ENCODE data around the gene C2CD3.

The C2CD3 gene

DNA sequence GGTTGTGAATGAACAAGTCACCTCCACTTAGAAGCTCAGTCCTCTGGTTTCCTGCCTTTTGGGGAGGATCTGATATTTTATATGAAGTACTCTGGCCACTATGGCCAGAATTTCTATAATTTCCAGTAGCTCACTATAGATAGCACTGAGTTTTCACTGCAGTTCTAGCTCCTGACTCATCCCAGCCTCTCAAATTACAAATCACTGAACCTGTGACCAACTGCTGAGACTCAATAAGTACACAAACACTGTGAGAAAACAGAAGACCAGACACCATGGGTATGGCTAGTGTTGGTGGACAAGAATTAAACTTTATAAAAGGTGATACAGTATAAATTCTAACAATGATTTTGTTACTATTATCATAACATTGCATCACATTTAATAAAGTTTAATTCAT is 114.9 kb downstream of the C2CD3 start:
- TF ChIP-seq SPI1 (IDR thresholded peaks at IDR 0.05; ENCODE audit: borderline replicate concordance, low read depth) (no peak), GABPA (IDR thresholded peaks at IDR 0.05; ENCODE audit: low read depth) (no peak), POLR2AphosphoS5 (IDR thresholded peaks at IDR 0.05; ENCODE audit: low read depth) (no peak)
- TF ChIP-seq, protein P1, sequence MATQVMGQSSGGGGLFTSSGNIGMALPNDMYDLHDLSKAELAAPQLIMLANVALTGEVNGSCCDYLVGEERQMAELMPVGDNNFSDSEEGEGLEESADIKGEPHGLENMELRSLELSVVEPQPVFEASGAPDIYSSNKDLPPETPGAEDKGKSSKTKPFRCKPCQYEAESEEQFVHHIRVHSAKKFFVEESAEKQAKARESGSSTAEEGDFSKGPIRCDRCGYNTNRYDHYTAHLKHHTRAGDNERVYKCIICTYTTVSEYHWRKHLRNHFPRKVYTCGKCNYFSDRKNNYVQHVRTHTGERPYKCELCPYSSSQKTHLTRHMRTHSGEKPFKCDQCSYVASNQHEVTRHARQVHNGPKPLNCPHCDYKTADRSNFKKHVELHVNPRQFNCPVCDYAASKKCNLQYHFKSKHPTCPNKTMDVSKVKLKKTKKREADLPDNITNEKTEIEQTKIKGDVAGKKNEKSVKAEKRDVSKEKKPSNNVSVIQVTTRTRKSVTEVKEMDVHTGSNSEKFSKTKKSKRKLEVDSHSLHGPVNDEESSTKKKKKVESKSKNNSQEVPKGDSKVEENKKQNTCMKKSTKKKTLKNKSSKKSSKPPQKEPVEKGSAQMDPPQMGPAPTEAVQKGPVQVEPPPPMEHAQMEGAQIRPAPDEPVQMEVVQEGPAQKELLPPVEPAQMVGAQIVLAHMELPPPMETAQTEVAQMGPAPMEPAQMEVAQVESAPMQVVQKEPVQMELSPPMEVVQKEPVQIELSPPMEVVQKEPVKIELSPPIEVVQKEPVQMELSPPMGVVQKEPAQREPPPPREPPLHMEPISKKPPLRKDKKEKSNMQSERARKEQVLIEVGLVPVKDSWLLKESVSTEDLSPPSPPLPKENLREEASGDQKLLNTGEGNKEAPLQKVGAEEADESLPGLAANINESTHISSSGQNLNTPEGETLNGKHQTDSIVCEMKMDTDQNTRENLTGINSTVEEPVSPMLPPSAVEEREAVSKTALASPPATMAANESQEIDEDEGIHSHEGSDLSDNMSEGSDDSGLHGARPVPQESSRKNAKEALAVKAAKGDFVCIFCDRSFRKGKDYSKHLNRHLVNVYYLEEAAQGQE (IDR thresholded peaks at IDR 0.05; ENCODE audit: insufficient replicate concordance, low read depth): no peak
- TF ChIP-seq, protein P2, sequence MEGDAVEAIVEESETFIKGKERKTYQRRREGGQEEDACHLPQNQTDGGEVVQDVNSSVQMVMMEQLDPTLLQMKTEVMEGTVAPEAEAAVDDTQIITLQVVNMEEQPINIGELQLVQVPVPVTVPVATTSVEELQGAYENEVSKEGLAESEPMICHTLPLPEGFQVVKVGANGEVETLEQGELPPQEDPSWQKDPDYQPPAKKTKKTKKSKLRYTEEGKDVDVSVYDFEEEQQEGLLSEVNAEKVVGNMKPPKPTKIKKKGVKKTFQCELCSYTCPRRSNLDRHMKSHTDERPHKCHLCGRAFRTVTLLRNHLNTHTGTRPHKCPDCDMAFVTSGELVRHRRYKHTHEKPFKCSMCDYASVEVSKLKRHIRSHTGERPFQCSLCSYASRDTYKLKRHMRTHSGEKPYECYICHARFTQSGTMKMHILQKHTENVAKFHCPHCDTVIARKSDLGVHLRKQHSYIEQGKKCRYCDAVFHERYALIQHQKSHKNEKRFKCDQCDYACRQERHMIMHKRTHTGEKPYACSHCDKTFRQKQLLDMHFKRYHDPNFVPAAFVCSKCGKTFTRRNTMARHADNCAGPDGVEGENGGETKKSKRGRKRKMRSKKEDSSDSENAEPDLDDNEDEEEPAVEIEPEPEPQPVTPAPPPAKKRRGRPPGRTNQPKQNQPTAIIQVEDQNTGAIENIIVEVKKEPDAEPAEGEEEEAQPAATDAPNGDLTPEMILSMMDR (IDR thresholded peaks at IDR 0.05; ENCODE audit: insufficient read depth, low read length): no peak
- Histone ChIP-seq H3K4me3 (replicated peaks; ENCODE audit: insufficient read depth, low read length) (no peak overlapping the region), H3K27me3 (ENCODE audit: insufficient read depth, poor library complexity, severe bottlenecking) (no peaks in the 10 kb centered on the region), H3K27ac (replicated peaks) (no peak overlapping the region)
- no peak for DNase-seq (ENCODE audit: low read depth in 1 of 2, low spot score in 1 of 2)

DNA sequence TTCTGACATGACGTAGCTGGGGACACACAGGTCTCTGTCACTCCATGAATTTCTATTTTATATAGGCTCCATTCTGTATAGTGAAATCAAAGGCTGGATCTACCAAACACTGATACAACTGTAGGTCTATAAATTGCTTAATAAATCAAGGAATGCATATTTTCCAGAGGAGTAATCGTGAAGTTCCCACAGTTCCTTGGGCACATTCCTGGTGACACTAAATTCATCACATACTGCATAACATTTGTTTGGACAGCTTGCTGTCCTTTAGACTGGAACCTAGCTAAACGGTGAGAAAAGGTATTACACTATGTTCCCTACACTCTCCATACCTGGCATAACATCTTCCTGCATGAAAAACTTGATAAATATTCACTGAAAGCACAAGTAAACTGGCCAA is 120.3 kb downstream of the C2CD3 start:
- no peaks in the 10 kb centered on the region for H3K27me3 ChIP-seq (ENCODE audit: insufficient read depth, poor library complexity, severe bottlenecking)
- TF ChIP-seq, protein P1 (IDR thresholded peaks at IDR 0.05; ENCODE audit: insufficient replicate concordance, low read depth): no peak
- TF ChIP-seq, protein P2 (IDR thresholded peaks at IDR 0.05; ENCODE audit: insufficient read depth, low read length): no peak
- TF ChIP-seq POLR2AphosphoS5 (IDR thresholded peaks at IDR 0.05; ENCODE audit: low read depth) (no peak), GABPA (IDR thresholded peaks at IDR 0.05; ENCODE audit: low read depth) (no peak), SPI1 (IDR thresholded peaks at IDR 0.05; ENCODE audit: borderline replicate concordance, low read depth) (no peak)
- DNase-seq (ENCODE audit: low read depth in 1 of 2, low spot score in 1 of 2): no peak
- H3K4me3 ChIP-seq (replicated peaks; ENCODE audit: insufficient read depth, low read length): no peak overlapping the region
- H3K27ac ChIP-seq (replicated peaks): no peak overlapping the region

DNA sequence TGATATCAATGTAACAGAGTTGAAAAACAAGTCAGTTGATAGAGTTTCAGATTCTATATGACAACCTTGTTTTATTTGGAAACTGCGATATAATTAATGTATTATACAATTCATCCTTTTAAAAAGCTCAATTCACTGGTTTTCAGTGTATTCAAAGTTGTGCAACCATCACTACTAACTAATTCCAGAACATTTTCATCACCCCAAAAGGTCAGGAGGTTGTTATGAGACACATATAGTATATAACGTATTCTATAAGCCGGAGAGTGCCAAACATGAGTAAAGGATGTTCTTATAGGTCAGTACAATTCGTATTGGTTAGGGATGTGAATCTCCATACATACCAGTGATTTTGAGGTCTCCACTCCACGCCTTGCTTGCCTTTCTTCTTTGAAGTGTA is 121.8 kb downstream of the C2CD3 start:
- DNase-seq (ENCODE audit: low read depth in 1 of 2, low spot score in 1 of 2): no peak
- no peak for TF ChIP-seq SPI1 (IDR thresholded peaks at IDR 0.05; ENCODE audit: borderline replicate concordance, low read depth)
- no peak for TF ChIP-seq GABPA (IDR thresholded peaks at IDR 0.05; ENCODE audit: low read depth)
- TF ChIP-seq, protein P2 (IDR thresholded peaks at IDR 0.05; ENCODE audit: insufficient read depth, low read length): no peak
- TF ChIP-seq, protein P1 (IDR thresholded peaks at IDR 0.05; ENCODE audit: insufficient replicate concordance, low read depth): no peak
- TF ChIP-seq POLR2AphosphoS5 (IDR thresholded peaks at IDR 0.05; ENCODE audit: low read depth): no peak
- no peak overlapping the region for H3K27ac ChIP-seq (replicated peaks)
- H3K27me3 ChIP-seq (ENCODE audit: insufficient read depth, poor library complexity, severe bottlenecking): no peaks in the 10 kb centered on the region
- no peak overlapping the region for H3K4me3 ChIP-seq (replicated peaks; ENCODE audit: insufficient read depth, low read length)

All from HL-60 (cell line).